Stimulated activated CD4-positive, alpha-beta T cell treated with anti-CD3 and anti-CD28 coated beads, Interleukin-15, amount 100 ng/mL, for 24 hours (primary cell): ENCODE results near the gene DPY19L1.
A peak's percentile ranks its signal among the peaks of the same experiment; 100 is the strongest.
"Not testable (repeated sequence)": the region's sequence is repeated elsewhere in the genome, so short reads cannot be mapped to it uniquely, and the experiment has no call there.

Experiments
- DNase-seq: peaks from one replicate; pipeline ENCODE4 v3.0.0-alpha.2; 2020

DPY19L1 gene

DNA sequence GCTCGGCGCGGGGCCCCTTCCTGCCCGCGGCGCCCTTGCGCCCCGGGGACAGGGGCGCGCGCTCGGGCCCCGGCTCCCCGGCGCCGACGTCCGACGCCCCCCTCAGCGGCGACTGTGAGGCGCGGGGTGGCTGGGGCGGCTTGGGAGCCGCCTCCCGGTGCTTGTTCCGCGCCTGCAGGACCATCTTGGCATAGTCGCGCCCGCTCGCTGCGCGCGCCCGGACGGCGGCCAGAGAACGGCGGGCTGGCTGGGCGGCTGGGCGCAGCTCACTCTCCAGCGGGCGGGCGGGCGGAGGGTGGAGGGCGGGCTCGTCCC lies at the start of gene DPY19L1:
Gene DPY19L1, minus strand, starts transcription at position 275 of the 315 bp plus-strand sequence. Its CDS starts 91 bp downstream, at position 184.
- DNase-seq: no peak

GRCh38 chr7:35079517-35079916 lies 42.2 kb upstream of the DPY19L1 start:
- not testable (repeated sequence) for DNase-seq

- not testable (repeated sequence) for DNase-seq
Measured at GRCh38 chr7:35074008-35074407, 36.7 kb upstream of the DPY19L1 start.

- DNase-seq: peak; percentile 7
Measured at GRCh38 chr7:35072950-35073827, 35.9 kb upstream of the DPY19L1 start.

DNA sequence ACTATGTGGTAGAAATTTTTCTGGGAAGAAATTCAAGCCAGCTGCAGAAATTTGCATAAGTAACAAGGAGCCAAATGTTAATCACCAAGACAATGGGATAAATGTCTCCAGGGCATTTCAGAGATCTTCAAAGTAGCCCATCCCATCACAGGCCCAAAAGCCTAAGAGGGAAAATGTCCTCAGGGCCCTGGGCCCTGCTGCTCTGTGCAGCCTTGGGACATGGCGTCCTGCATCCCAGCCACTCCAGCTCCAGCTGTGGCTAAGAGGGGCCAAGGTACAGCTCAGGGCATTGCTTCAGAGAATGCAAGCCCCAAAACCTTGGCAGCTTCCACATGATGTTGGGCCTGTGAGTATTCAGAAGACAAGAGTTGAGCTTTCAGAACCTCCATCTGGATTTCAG lies 31.8 kb upstream of the DPY19L1 start:
- not testable (repeated sequence) for DNase-seq

- not testable (repeated sequence) for DNase-seq
Measured at GRCh38 chr7:35065382-35065781, 28.1 kb upstream of the DPY19L1 start.

GRCh38 chr7:35058571-35058970 lies 21.3 kb upstream of the DPY19L1 start:
- DNase-seq: not testable (repeated sequence)

GRCh38 chr7:35057505-35058451 lies 20.5 kb upstream of the DPY19L1 start:
- not testable (repeated sequence) for DNase-seq

DNA sequence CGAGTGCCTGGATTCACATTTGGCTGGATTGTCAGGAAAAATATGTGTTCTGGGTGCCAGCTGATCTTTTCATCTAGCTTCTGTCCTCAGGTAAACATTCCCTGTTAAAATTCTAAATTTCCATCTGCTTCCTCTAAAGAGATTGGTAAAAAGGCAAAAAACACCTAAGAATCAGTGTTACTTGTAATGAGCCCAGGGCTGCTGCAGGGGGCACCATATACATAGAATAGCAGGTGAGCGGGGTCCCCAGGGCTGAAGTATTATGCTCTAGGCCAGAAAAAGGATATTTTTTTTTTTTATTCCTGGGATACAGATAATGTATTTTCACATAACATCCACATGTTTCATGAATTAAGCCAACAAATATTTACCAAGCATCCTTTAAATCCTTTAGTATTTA lies 18.4 kb upstream of the DPY19L1 start:
- not testable (repeated sequence) for DNase-seq

DNA sequence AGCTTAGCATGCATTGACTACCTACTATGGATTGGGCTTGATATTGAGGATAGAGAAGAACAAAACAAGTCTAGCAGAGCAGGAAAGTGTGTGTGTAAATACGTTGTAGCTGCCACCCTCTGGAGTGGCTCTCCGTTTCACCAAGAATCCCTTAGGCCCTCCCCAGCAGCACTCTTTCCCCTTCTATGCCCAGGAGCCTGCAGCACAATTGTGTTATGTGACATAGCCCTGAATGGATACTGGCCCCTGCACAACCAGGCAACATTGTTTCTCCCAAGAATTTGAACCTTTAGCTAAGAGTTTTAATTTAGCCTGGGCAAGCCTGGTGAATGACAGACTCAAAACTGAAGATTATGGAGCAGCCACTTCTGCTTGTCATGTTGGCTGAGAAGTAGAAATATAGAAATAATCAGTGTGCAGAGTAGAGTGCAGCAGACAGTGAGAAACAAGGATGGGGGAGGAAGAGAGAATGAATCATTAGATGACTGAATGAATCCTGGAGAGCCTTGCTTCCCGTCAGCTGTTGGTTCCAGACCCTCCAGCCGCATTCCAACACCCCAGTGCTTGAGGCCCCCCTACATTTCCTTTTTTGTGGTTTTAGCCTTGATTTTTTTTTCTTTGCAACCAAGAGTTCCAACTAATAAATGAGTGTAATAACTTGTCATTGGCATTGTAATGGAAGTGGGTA lies 16.3 kb upstream of the DPY19L1 start:
- not testable (repeated sequence) for DNase-seq

DNA sequence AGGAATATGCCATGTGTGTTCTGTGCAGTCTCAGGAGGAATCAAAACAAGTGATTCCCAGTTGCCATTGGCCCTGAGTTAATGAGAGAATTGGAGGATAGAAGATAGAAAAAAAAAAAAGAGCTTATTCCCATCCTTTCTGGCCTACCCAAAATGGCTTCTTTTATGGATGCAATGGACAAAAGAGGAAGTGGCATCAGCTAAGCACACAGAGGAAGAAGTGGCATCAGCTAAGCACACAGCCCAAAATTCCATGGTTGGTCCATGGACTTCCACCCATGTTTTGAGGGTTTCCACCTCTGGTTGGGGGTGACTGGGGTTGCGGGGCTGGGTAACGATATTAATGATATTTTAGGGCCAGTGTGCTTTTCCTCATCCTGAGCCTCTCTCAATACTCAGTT lies 11.1 kb upstream of the DPY19L1 start:
- not testable (repeated sequence) for DNase-seq

- not testable (repeated sequence) for DNase-seq
Measured at GRCh38 chr7:35047912-35048305, 10.6 kb upstream of the DPY19L1 start.

DNA sequence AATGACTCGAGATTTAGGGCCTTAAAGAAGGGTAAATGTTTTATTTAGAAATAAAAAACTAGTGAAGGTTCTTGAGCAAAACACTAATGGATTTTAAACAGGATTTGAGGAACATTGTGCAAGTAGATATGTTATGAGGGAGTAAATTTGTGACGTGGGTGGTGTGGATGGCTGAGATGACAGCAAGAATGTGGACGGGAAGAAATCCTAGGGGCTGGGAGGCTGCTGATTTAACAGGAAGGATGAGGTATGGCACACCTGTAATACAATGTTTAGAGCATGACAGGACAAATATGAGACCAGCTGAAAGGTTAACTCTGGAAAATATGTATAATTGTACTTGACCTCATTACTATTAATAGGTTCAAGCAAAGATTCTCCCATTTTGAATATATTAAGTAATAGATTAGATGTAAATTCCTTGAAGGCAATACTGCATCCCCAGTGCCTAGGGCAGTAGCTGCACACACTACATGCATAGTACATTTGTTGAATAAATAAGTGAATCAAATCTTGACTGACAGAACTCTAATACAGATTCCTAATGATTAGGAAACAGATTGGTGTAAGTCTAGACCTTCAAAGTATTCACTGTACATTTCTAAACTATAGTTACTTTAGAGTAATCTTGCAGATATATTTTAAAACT lies 10.1 kb upstream of the DPY19L1 start:
- not testable (repeated sequence) for DNase-seq

DNA sequence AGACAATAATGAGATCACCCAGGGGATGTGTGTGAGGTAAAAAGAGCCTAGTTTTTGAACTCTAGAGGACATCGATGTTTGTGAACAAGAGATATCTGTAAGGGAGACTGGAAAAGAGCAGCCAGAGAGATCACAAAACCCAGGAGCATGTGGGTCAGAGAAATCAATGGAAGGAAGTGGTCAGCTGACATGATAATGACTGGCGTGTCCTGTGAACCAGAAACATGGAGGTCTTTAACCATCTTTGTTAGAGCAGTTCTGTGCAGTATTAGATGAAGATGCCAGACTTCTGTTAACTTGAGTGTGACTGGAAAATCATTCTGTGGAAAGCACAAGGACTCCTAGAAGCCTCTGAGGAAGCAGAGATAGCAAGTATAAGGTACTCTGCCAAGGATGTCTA lies 6.0 kb upstream of the DPY19L1 start:
- not testable (repeated sequence) for DNase-seq

DNA sequence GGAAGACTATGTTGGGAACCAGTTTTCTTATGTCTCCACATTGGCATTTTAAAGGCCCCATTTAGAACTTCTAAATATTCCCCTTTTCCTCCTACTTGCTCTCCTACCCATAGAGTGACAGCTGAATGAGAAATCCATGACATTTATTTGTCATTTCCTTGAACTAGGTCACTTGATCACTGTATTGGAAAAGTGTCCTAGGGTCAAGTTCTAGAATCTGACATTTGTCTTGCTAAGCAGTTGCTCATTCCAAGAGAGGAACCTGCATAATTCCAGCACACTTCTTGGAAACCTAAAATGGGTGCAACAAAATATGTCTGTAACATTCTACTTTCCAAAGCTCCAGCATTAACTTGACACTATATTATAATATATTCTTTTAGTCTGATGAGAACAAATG lies 3.6 kb upstream of the DPY19L1 start:
- no peak for DNase-seq

GRCh38 chr7:35039343-35039742 lies 2.1 kb upstream of the DPY19L1 start:
- DNase-seq: no peak

DNA sequence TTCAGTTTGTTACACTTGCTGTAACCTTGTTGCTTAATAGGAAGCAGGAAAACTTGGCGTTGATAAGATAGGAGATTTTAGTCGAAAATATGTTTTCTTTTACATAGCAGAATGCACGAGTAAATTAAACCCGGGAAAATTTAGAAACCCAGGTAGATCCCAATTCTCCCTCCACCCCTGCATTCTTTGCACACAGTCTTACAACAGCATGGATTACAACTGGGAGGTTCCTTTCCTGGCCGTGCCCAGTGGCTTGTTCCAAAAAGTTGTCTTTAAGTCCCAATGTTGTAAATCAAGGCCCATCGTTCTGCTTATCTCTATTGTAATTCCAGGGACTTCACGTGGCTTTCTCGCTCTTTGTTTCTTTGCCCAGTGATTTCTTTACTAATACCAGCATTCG lies 1.1 kb upstream of the DPY19L1 start:
- DNase-seq: no peak

- DNase-seq: peak; percentile 93
Measured at GRCh38 chr7:35037526-35038341, 449 bp upstream of the DPY19L1 start.

- peak; percentile 61 for DNase-seq
Measured at GRCh38 chr7:35036361-35037171, 719 bp downstream of the DPY19L1 start.

- peak; percentile 31 for DNase-seq
Measured at GRCh38 chr7:35035511-35035961, 1.7 kb downstream of the DPY19L1 start.

DNA sequence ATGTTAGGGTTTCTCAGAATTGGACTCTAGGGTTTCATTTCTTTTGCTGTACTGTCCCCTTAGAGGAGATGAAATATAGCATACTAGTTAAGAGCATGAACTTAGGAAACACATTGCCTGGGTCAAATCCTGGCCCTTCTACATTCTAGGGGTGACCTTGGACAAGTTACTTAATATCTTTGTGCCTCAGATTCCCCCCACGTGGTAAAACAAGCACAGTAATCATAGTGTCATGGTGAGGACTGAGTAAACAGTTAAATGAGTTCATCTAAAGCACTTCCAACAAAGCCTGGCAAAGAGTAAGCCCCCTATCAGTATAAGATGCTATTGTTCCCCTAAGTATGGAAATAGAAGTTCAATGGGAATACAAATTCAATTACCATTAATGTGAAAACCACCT lies 5.1 kb downstream of the DPY19L1 start:
- DNase-seq: no peak
